Subcutaneous preadipocyte (primary cell): ENCODE data around the gene PEX14. TPM values are rescaled to one million over a fixed set of nuclear protein-coding genes. Genes with fewer than 3 reads are reported as not detected.

Experiments used
- small RNA-seq: library from RNA; depleted of rRNA; stranded (forward); fragments of <200 nt; gene quantifications from one replicate; pipeline ENCODE3, GENCODE V24; 2012
- total RNA-seq: library from RNA; depleted of rRNA; stranded (reverse); fragments of >200 nt; gene quantifications from 2 replicates; pipeline ENCODE4 v1.2.3, GENCODE V29; 2012

Gene PEX14, protein sequence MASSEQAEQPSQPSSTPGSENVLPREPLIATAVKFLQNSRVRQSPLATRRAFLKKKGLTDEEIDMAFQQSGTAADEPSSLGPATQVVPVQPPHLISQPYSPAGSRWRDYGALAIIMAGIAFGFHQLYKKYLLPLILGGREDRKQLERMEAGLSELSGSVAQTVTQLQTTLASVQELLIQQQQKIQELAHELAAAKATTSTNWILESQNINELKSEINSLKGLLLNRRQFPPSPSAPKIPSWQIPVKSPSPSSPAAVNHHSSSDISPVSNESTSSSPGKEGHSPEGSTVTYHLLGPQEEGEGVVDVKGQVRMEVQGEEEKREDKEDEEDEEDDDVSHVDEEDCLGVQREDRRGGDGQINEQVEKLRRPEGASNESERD
- total RNA-seq, result 14.9 and 16.2 TPM in 2 replicates

DNA sequence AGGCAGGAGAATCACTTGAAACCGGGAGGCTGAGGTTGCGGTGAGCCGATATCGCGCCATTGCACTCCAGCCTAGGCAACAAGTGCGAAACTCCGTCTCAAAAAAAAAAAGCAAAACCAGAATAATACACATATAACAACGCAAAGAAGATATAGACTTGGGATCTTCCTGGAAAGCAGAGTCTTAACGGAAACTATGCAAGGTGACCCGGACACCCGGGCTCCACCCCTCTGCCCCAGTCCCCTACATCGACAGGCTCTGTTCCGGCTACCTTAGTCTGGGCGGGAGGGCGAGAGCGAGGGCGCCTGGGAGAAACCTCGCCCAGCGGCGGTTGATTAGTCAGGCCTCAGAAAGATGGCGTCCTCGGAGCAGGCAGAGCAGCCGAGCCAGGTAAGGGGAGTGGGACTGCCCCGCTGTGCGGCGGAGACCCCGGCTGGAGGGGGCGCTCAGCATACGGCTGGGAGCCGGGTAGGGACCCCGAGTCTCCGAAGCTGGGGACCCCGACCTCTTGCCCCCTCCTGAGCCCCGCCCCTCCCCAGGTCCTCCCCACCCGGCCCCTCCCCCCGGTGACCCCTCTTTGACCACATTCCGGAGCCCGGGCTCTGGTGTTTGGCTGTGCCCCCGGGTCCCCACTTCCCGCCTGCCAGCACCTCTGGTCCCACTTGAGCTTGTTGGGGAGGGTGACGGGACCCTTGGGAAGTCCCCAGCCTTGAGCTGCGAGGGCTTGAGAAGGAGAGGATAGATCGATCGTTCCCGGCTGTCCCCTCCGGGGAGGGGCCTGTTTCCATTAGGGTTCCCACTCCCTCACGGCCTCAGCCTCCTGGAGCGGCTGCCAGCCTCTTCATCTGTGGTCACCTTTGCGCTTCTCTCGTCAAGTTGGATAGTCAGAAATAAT lies at the start of gene PEX14:
PEX14 (plus strand) TSS at position 338 of the 895 bp plus-strand sequence; CDS start at position 355, 17 bp downstream.

DNA sequence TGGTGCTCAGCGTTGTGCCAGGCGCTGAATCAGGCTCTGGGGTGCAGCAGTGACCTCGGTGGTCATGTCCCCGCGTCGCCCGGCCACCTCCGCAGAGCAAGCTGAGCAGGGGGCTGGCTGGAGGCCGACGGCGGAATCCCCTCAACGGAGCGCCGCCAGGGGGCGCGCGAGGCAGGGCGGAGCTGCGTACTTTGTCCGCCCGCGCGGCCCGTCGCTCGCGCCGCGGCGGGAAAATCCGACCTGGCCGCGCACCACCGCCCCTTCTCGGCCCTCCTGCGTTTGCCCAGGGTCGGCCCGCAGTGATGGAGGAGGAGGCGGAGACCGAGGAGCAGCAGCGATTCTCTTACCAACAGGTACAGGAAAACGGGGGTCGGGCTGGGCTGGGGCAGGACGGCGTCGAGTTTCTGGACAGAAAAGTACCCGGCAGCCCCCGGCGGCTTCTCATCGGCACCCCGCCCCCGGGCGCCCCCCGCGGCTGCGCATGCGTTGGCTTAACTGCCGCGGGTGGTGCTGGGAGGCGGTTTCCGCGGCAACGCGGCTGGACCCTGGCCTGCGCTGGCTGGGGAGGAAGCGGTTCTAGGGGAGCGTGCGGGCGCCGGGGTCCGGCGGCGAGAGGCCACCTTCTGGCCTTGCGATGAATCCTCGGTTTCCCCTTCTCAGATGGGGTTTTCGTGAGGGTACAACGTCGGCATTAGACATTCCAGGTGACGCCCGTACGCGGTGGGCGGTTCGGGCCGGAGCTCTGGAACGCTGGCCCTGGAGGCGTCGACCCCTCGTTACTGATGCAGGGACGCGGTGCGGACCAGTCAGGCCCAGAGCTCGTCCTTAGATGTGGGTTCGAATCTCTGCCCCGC lies 44.3 kb upstream of the PEX14 start, which contains the start of gene CENPS:
CENPS (plus strand) TSS at position 218 of the 854 bp plus-strand sequence; CDS start at position 303, 85 bp downstream.

DNA sequence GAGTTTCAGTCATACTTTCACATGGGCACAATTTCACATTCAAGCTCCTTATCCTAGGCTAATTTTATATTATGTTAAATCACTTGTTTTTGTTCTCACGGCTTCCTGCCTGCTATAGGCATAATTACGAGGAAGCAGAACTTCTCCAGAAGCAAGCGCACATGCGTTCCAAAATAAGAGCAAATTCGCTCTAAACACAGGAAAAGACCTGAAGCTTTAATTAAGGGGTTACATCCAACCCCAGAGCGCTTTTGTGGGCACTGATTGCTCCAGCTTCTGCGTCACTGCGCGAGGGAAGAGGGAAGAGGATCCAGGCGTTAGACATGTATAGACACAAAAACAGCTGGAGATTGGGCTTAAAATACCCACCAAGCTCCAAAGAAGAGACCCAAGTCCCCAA lies 25.0 kb upstream of the PEX14 start, which contains the start of gene CORT:
CORT (plus strand) TSS at position 281 of the 400 bp plus-strand sequence. CDS start 193 bp downstream, outside the sequence.

DNA sequence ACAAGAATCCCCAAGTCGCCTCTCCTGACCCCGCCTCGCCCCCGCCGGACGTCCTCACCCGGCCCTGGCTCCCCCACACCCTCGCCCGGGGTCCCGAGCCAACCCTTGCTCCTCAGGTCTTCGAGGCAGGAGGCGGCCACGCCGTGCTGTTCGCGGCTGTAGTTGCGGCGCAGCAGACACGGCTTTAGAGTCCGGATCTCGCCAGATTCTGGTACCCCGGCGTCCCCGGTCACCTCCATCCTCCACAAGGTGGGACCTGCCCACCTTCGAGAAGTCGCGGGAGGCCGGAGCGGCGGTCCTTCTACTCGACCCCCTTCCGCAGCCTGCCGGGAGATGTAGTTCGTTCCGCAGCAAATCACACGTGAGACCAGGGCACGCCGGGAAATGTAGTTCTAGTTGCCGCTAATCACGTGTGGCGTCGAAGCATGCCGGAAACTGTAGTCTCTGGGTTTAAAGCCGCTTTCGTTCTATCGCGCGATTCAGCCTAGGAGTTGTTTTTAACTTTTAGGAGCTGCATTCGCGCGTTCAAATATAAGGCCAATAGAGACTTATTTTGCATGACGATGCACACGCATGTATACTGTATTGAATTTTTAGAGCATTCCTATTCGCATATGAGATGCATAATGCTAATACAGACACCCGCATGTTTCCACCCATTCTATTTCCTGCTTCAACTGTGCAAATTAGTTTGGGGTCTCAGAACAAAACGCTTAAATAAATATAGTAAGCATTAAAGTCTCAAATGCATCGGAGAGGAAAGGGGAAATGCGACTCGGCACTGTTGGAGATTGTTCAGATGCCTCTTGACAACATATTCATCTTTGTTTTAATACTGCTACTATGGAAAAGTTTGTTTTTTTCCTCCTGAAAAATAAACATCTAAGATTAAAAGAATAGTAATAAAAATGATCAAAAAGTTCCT lies 2.3 kb upstream of the PEX14 start, which contains the start of gene DFFA:
DFFA (minus strand) TSS at position 310 of the 925 bp plus-strand sequence; CDS start at position 239, 71 bp downstream.

Small RNA genes within 50 kb of the gene (small RNA-seq; reads per million reads assigned to genes)
- gene RN7SL614P, result not detected

Other genes with a start within 250 kb of the PEX14 start
- 104 and 126 TPM in 2 replicates for gene PGD, start 75.9 kb upstream of the PEX14 start, total RNA-seq
- gene CENPS, start 44.5 kb upstream of the PEX14 start, total RNA-seq, result 13.2 and 14.9 TPM in 2 replicates
- 0.37 and 0.78 TPM in 2 replicates for gene CORT, start 24.9 kb upstream of the PEX14 start, total RNA-seq
- gene DFFA, start 2.4 kb upstream of the PEX14 start, total RNA-seq, result 32.0 and 47.1 TPM in 2 replicates